Coronary artery (tissue), 2 donors: ENCODE measurements around the gene LRRN4.

Experiments
- DNase-seq: peaks from one replicate; pipeline ENCODE4 v3.0.0-alpha.2; 2017; ENCODE audit warnings: low spot score
- H3K27ac ChIP-seq, 2 donors: fragments of 200-600 bp; sonication (generic); one replicate each; pipeline ENCODE4 v1.5.1; 2016 to 2019
- H3K4me3 ChIP-seq: fragments of 200-600 bp; sonication (generic); 2 replicates; pipeline ENCODE4 v1.5.1; 2016; ENCODE audit warnings: mild to moderate bottlenecking, moderate library complexity
- CTCF ChIP-seq: fragments of 200-600 bp; sonication (generic); IDR thresholded peaks from one replicate; pipeline ENCODE4 v1.5.1; 2019; ENCODE audit warnings: antibody characterized with exemption

Gene LRRN4

GRCh38 chr20:6074784-6075183 lies 20.9 kb upstream of the LRRN4 start:
- DNase-seq, result no peak
- H3K27ac ChIP-seq, result no peak overlapping the region
- TF ChIP-seq CTCF, result no peak
- no peak overlapping the region for H3K4me3 ChIP-seq

- DNase-seq, result no peak
- H3K4me3 ChIP-seq, result no peak overlapping the region
- TF ChIP-seq CTCF, result no peak
- H3K27ac ChIP-seq, result no peak overlapping the region
Observed at GRCh38 chr20:6074145-6074561, 20.3 kb upstream of the LRRN4 start.

- no peak for DNase-seq
- H3K27ac ChIP-seq, result no peak overlapping the region
- H3K4me3 ChIP-seq, result no peak overlapping the region
- no peak for TF ChIP-seq CTCF
Observed at GRCh38 chr20:6070829-6071695, 17.2 kb upstream of the LRRN4 start.

DNA sequence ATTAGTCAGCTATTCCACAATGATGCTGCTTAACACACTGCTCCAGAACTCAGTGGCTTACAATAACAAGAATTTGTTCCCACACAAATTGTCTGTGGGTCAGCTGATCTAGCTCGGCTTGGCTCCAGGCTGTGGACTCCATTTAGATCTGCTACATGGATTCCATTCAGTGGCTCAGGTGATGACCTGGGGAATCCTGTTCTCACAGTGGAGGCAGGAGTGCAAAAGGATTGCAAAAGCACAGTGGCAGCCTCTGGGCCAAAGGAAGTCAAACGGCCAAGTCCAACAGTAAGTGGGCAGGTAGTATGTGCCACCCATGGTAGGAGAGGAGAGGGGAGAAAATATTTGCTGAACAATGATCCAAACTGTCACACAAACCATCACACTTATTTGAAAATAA lies 15.8 kb upstream of the LRRN4 start:
- no peak for TF ChIP-seq CTCF
- Histone ChIP-seq H3K27ac (no peak overlapping the region), H3K4me3 (no peak overlapping the region)
- DNase-seq, result no peak

DNA sequence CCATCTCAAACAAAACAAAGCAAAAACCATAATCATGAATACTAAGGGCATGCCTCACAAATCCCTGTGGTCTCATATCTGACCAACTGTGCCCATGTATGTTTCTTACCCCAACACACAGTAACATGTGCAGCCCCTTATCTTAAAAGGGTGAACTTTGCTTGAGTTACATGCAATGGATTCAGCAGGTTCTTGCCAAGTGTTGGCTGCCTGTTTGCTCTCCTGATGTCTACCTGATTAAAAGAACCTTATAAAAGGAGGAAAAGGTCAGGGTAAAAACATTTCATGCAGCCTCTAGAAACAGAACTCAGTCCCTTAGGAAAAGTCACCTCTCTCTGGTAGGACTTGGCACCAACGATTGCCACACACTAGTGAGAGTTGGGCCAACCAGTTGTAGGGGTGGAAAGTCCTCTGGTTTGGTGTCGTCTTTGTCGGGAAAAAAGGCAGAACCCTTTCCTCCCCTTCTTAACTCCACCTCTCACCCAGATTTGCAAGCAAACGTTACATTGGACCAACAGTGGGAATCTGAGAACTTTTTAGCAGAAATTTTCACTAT lies 14.0 kb upstream of the LRRN4 start:
- Histone ChIP-seq H3K27ac (no peak overlapping the region), H3K4me3 (no peak overlapping the region)
- DNase-seq, result no peak
- no peak for TF ChIP-seq CTCF

GRCh38 chr20:6066582-6066981 lies 12.7 kb upstream of the LRRN4 start:
- no peak for TF ChIP-seq CTCF

GRCh38 chr20:6061544-6061943 lies 7.7 kb upstream of the LRRN4 start:
- TF ChIP-seq CTCF, result no peak
- no peak for DNase-seq
- no peak overlapping the region for H3K4me3 ChIP-seq
- no peak overlapping the region for H3K27ac ChIP-seq

More at GRCh38 chr20:6066582-6066981, 12.7 kb upstream of the LRRN4 start:
- Histone ChIP-seq H3K4me3 (no peak overlapping the region), H3K27ac (no peak overlapping the region)
- no peak for DNase-seq
